GM18517 (cell line): Measurements from ENCODE around the gene PPT2.
"Not testable (repeated sequence)": the region's sequence is repeated elsewhere in the genome, so short reads cannot be mapped to it uniquely, and the experiment has no call there.

ENCODE experiments used
- ATAC-seq: cut with Tn5 transposase; IDR thresholded peaks from one replicate; pipeline ENCODE4 v1.9.1; 2021; ENCODE audit warnings: mild to moderate bottlenecking, moderate library complexity; ENCODE audit not compliant: unreplicated experiment

The PPT2 gene

GRCh38 chr6:32127409-32127716, 26.6 kb upstream of the PPT2 start:
- no peak for ATAC-seq

GRCh38 chr6:32127717-32128592, 26.0 kb upstream of the PPT2 start, which contains the start of gene ATF6B:
ATF6B (minus strand) TSS chr6:32128246; CDS start chr6:32128207, 39 bp downstream.
- ATAC-seq, result peak; percentile 85

GRCh38 chr6:32128751-32129296, 25.1 kb upstream of the PPT2 start:
- ATAC-seq, result no peak

GRCh38 chr6:32129297-32130088, 24.4 kb upstream of the PPT2 start:
- peak; percentile 4 for ATAC-seq

GRCh38 chr6:32131439-32131948, 22.4 kb upstream of the PPT2 start:
- no peak for ATAC-seq

- ATAC-seq, result no peak
Observed at GRCh38 chr6:32132110-32132509, 21.8 kb upstream of the PPT2 start.

GRCh38 chr6:32133786-32134185, 20.2 kb upstream of the PPT2 start:
- ATAC-seq, result no peak

- no peak for ATAC-seq
Observed at GRCh38 chr6:32137454-32137853, 16.5 kb upstream of the PPT2 start.

- no peak for ATAC-seq
Observed at GRCh38 chr6:32139590-32139989, 14.4 kb upstream of the PPT2 start.

GRCh38 chr6:32140420-32141046, 13.4 kb upstream of the PPT2 start:
- no peak for ATAC-seq

- not testable (repeated sequence) for ATAC-seq
Observed at GRCh38 chr6:32144238-32144637, 9.7 kb upstream of the PPT2 start.

GRCh38 chr6:32146287-32146686, 7.7 kb upstream of the PPT2 start:
- ATAC-seq, result no peak

- ATAC-seq, result no peak
Observed at GRCh38 chr6:32146687-32147086, 7.3 kb upstream of the PPT2 start.

- ATAC-seq, result no peak
Observed at GRCh38 chr6:32147401-32148132, 6.4 kb upstream of the PPT2 start.

GRCh38 chr6:32148289-32149091, 5.5 kb upstream of the PPT2 start:
- no peak for ATAC-seq

GRCh38 chr6:32149092-32149755, 4.7 kb upstream of the PPT2 start:
- no peak for ATAC-seq

- ATAC-seq, result no peak
Observed at GRCh38 chr6:32149932-32150870, 3.7 kb upstream of the PPT2 start.
